ENCODE measurements around the gene MBNL2.
"Not testable (repeated sequence)": the region's sequence is repeated elsewhere in the genome, so short reads cannot be mapped to it uniquely, and the experiment has no call there.

Gene MBNL2

DNA sequence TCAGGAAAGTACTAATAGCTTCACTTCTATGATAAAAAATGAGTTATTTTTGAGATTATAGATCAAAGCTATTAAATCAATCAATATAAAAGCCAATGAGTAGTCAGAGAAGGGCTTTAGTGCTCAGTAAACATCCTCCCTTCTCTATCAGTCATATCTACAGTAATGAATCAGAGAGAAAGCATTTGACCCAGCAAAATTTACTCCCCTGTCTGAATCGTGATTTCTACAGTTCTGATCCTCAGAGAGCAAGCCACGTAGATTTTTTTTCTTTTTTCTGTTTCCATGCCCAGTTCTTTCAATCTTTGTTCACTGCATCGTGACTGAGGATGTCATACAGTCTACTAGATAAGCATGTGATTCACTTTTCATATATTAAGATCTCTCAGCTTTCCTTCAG lies 16.2 kb upstream of the MBNL2 start:
- Histone ChIP-seq H3K4me2 (ENCODE audit: insufficient read depth, low read length, poor library complexity, severe bottlenecking) (no peak overlapping the region), H3K27me3 (ENCODE audit: control insufficient read depth in 3 of 3, insufficient read depth in 3 of 3, low read depth in 1 of 3, low read length in 3 of 3) (no peaks in the 10 kb centered on the region), H3K9ac (ENCODE audit: low read depth, low read length, poor library complexity) (no peak overlapping the region), H3K36me3 (replicated peaks in 1 of 2; ENCODE audit: control insufficient read depth in 2 of 2, insufficient read depth in 2 of 2, low read length in 2 of 2) (no peaks in the 10 kb centered on the region), H2AK5ac (ENCODE audit: low read depth, low read length) (no peak overlapping the region), H3K14ac (ENCODE audit: low read length) (no peak overlapping the region), H3K23ac (ENCODE audit: low read depth, low read length, poor library complexity) (no peak overlapping the region), H4K91ac (ENCODE audit: low read depth, low read length, poor library complexity) (no peak overlapping the region), H3K18ac (ENCODE audit: low read length) (no peak overlapping the region), H3K79me1 (ENCODE audit: low read depth, low read length) (no peaks in the 10 kb centered on the region), H2AFZ (ENCODE audit: low read length) (no peak overlapping the region), H3K4me1 (ENCODE audit: control insufficient read depth in 2 of 2, insufficient read depth in 1 of 2, low read depth in 1 of 2, low read length in 2 of 2) (no peaks in the 10 kb centered on the region), H2BK15ac (ENCODE audit: low read length) (no peak overlapping the region), H3K9me3 (replicated peaks in 1 of 2; ENCODE audit: control insufficient read depth in 2 of 2, insufficient read depth in 1 of 2, low read depth in 1 of 2, low read length in 2 of 2) (peaks cover 0 to 2% of the 10 kb centered on the region in 2 donors), H2BK5ac (ENCODE audit: low read length) (no peak overlapping the region), H2BK12ac (ENCODE audit: low read length) (no peak overlapping the region), H4K8ac (ENCODE audit: low read depth, low read length) (no peak overlapping the region), H2BK120ac (ENCODE audit: low read depth, low read length) (no peak overlapping the region), H3K27ac (replicated peaks; ENCODE audit: low read length) (no peak overlapping the region), H3K4me3 (ENCODE audit: low read length in 2 of 2) (no peak overlapping the region), H3K4ac (ENCODE audit: low read length) (no peak overlapping the region)
- WGBS, 2 donors (ENCODE audit: extremely low coverage in 2 of 2, insufficient read length in 2 of 2, insufficient replicate concordance in 1 of 2) = no CpG with 5 or more reads among the region's 3 CpGs
- DNase-seq (ENCODE audit: low spot score) = no peak

- H3K4me1 ChIP-seq (ENCODE audit: control insufficient read depth in 2 of 2, insufficient read depth in 1 of 2, low read depth in 1 of 2, low read length in 2 of 2); H4K8ac ChIP-seq (ENCODE audit: low read depth, low read length); H3K9me3 ChIP-seq (replicated peaks in 1 of 2; ENCODE audit: control insufficient read depth in 2 of 2, insufficient read depth in 1 of 2, low read depth in 1 of 2, low read length in 2 of 2); H4K91ac ChIP-seq (ENCODE audit: low read depth, low read length, poor library complexity); H2AK5ac ChIP-seq (ENCODE audit: low read depth, low read length); H3K79me1 ChIP-seq (ENCODE audit: low read depth, low read length); H2AFZ ChIP-seq (ENCODE audit: low read length); H3K18ac ChIP-seq (ENCODE audit: low read length); H2BK12ac ChIP-seq (ENCODE audit: low read length); H2BK120ac ChIP-seq (ENCODE audit: low read depth, low read length); H3K9ac ChIP-seq (ENCODE audit: low read depth, low read length, poor library complexity); H3K4me3 ChIP-seq (ENCODE audit: low read length in 2 of 2); H2BK15ac ChIP-seq (ENCODE audit: low read length); DNase-seq (ENCODE audit: low spot score); H3K27me3 ChIP-seq (ENCODE audit: control insufficient read depth in 3 of 3, insufficient read depth in 3 of 3, low read depth in 1 of 3, low read length in 3 of 3); H3K4me2 ChIP-seq (ENCODE audit: insufficient read depth, low read length, poor library complexity, severe bottlenecking); H3K23ac ChIP-seq (ENCODE audit: low read depth, low read length, poor library complexity); H3K27ac ChIP-seq (replicated peaks; ENCODE audit: low read length); H2BK5ac ChIP-seq (ENCODE audit: low read length); H3K36me3 ChIP-seq (replicated peaks in 1 of 2; ENCODE audit: control insufficient read depth in 2 of 2, insufficient read depth in 2 of 2, low read length in 2 of 2); H3K4ac ChIP-seq (ENCODE audit: low read length); H3K14ac ChIP-seq (ENCODE audit: low read length): not testable (repeated sequence)
- no CpG with 5 or more reads among the region's 3 CpGs for WGBS, 2 donors (ENCODE audit: extremely low coverage in 2 of 2, insufficient read length in 2 of 2, insufficient replicate concordance in 1 of 2)
Observed at GRCh38 chr13:97207252-97207651, 14.9 kb upstream of the MBNL2 start.

GRCh38 chr13:97211300-97211699 lies 10.8 kb upstream of the MBNL2 start:
- H2AK5ac ChIP-seq (ENCODE audit: low read depth, low read length) = no peak overlapping the region
- H2BK15ac ChIP-seq (ENCODE audit: low read length) = no peak overlapping the region
- no peak for DNase-seq (ENCODE audit: low spot score)
- no peak overlapping the region for H3K18ac ChIP-seq (ENCODE audit: low read length)
- H2BK12ac ChIP-seq (ENCODE audit: low read length) = no peak overlapping the region
- H3K9ac ChIP-seq (ENCODE audit: low read depth, low read length, poor library complexity) = no peak overlapping the region
- H3K79me1 ChIP-seq (ENCODE audit: low read depth, low read length) = no peaks in the 10 kb centered on the region
- no peak overlapping the region for H3K27ac ChIP-seq (replicated peaks; ENCODE audit: low read length)
- no peak overlapping the region for H4K8ac ChIP-seq (ENCODE audit: low read depth, low read length)
- H4K91ac ChIP-seq (ENCODE audit: low read depth, low read length, poor library complexity) = no peak overlapping the region
- no peak overlapping the region for H3K14ac ChIP-seq (ENCODE audit: low read length)
- H3K4ac ChIP-seq (ENCODE audit: low read length) = no peak overlapping the region
- no peak overlapping the region for H3K23ac ChIP-seq (ENCODE audit: low read depth, low read length, poor library complexity)
- no peak overlapping the region for H2AFZ ChIP-seq (ENCODE audit: low read length)
- no peak overlapping the region for H3K4me2 ChIP-seq (ENCODE audit: insufficient read depth, low read length, poor library complexity, severe bottlenecking)
- peaks cover 0 to 2% of the 10 kb centered on the region in 2 donors for H3K9me3 ChIP-seq (replicated peaks in 1 of 2; ENCODE audit: control insufficient read depth in 2 of 2, insufficient read depth in 1 of 2, low read depth in 1 of 2, low read length in 2 of 2)
- no peak overlapping the region for H3K4me3 ChIP-seq (ENCODE audit: low read length in 2 of 2)
- no peaks in the 10 kb centered on the region for H3K36me3 ChIP-seq (replicated peaks in 1 of 2; ENCODE audit: control insufficient read depth in 2 of 2, insufficient read depth in 2 of 2, low read length in 2 of 2)
- H3K27me3 ChIP-seq (ENCODE audit: control insufficient read depth in 3 of 3, insufficient read depth in 3 of 3, low read depth in 1 of 3, low read length in 3 of 3) = no peaks in the 10 kb centered on the region
- no peak overlapping the region for H2BK5ac ChIP-seq (ENCODE audit: low read length)
- peaks cover 0 to 2% of the 10 kb centered on the region in 2 donors for H3K4me1 ChIP-seq (ENCODE audit: control insufficient read depth in 2 of 2, insufficient read depth in 1 of 2, low read depth in 1 of 2, low read length in 2 of 2)
- WGBS, 2 donors (ENCODE audit: extremely low coverage in 2 of 2, insufficient read length in 2 of 2, insufficient replicate concordance in 1 of 2) = no CpG with 5 or more reads among the region's 1 CpG
- no peak overlapping the region for H2BK120ac ChIP-seq (ENCODE audit: low read depth, low read length)

DNA sequence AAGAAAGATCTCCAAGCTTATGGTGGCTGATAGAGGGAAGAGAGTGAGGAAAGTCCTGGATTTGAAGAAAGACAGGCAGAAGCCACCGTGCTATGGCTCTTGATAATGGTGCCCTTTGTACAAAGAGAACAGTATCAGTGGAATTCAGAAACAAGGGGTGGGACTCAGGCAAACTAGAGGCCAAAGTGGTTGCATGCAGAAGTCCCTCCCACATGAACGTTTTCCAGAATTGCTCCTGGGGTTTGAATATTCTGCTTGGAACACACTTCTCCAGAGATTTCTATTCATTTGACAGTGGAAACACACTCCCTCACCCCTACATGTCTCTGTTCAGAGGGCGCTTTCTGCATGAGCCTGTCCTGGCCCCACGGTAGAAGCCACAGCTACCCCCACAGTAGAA lies 10.1 kb upstream of the MBNL2 start:
- Histone ChIP-seq H3K36me3 (replicated peaks in 1 of 2; ENCODE audit: control insufficient read depth in 2 of 2, insufficient read depth in 2 of 2, low read length in 2 of 2) (no peaks in the 10 kb centered on the region), H2BK120ac (ENCODE audit: low read depth, low read length) (no peak overlapping the region), H3K4me2 (ENCODE audit: insufficient read depth, low read length, poor library complexity, severe bottlenecking) (no peak overlapping the region), H3K79me1 (ENCODE audit: low read depth, low read length) (no peaks in the 10 kb centered on the region), H3K27me3 (ENCODE audit: control insufficient read depth in 3 of 3, insufficient read depth in 3 of 3, low read depth in 1 of 3, low read length in 3 of 3) (no peaks in the 10 kb centered on the region), H3K4ac (ENCODE audit: low read length) (no peak overlapping the region), H3K4me3 (ENCODE audit: low read length in 2 of 2) (no peak overlapping the region), H3K9ac (ENCODE audit: low read depth, low read length, poor library complexity) (no peak overlapping the region), H2BK12ac (ENCODE audit: low read length) (no peak overlapping the region), H4K91ac (ENCODE audit: low read depth, low read length, poor library complexity) (no peak overlapping the region), H3K18ac (ENCODE audit: low read length) (no peak overlapping the region), H2BK15ac (ENCODE audit: low read length) (no peak overlapping the region), H2AK5ac (ENCODE audit: low read depth, low read length) (no peak overlapping the region), H2AFZ (ENCODE audit: low read length) (no peak overlapping the region), H3K9me3 (replicated peaks in 1 of 2; ENCODE audit: control insufficient read depth in 2 of 2, insufficient read depth in 1 of 2, low read depth in 1 of 2, low read length in 2 of 2) (no peaks in the 10 kb centered on the region), H3K27ac (replicated peaks; ENCODE audit: low read length) (no peak overlapping the region), H3K4me1 (ENCODE audit: control insufficient read depth in 2 of 2, insufficient read depth in 1 of 2, low read depth in 1 of 2, low read length in 2 of 2) (peaks cover 0 to 2% of the 10 kb centered on the region in 2 donors), H4K8ac (ENCODE audit: low read depth, low read length) (no peak overlapping the region), H2BK5ac (ENCODE audit: low read length) (no peak overlapping the region), H3K14ac (ENCODE audit: low read length) (no peak overlapping the region), H3K23ac (ENCODE audit: low read depth, low read length, poor library complexity) (no peak overlapping the region)
- no CpG with 5 or more reads among the region's 4 CpGs for WGBS, 2 donors (ENCODE audit: extremely low coverage in 2 of 2, insufficient read length in 2 of 2, insufficient replicate concordance in 1 of 2)
- DNase-seq (ENCODE audit: low spot score) = no peak

Data from neuronal stem cell (in vitro differentiated cells).